ENCODE results near the gene CCDC12.

CCDC12 gene

GRCh38 chr3:46976326-46977190 lies at the start of gene CCDC12:
Gene CCDC12, minus strand, starts transcription at chr3:46976745. Its CDS starts 13 bp downstream, at chr3:46976732.
- peak; percentile 87 to 91 for DNase-seq

GRCh38 chr3:47024932-47025331 lies 48.4 kb upstream of the CCDC12 start:
- no peak for DNase-seq

GRCh38 chr3:47022641-47023071 lies 46.1 kb upstream of the CCDC12 start:
- DNase-seq: no peak

- DNase-seq: no peak
Measured at GRCh38 chr3:47020311-47020710, 43.8 kb upstream of the CCDC12 start.

- DNase-seq: no peak
Measured at GRCh38 chr3:47019201-47019600, 42.7 kb upstream of the CCDC12 start.

- no peak for DNase-seq
Measured at GRCh38 chr3:47018269-47018611, 41.7 kb upstream of the CCDC12 start.

GRCh38 chr3:47017504-47018268 lies 41.1 kb upstream of the CCDC12 start:
- DNase-seq: no peak

- DNase-seq: no peak
Measured at GRCh38 chr3:47016934-47017435, 40.4 kb upstream of the CCDC12 start.

- DNase-seq: no peak
Measured at GRCh38 chr3:47016086-47016933, 39.8 kb upstream of the CCDC12 start.

GRCh38 chr3:47015151-47015550 lies 38.6 kb upstream of the CCDC12 start:
- no peak for DNase-seq

- no peak for DNase-seq
Measured at GRCh38 chr3:47014036-47014435, 37.5 kb upstream of the CCDC12 start.

GRCh38 chr3:47013231-47013630 lies 36.7 kb upstream of the CCDC12 start:
- DNase-seq: no peak

GRCh38 chr3:47012342-47013230 lies 36.0 kb upstream of the CCDC12 start:
- DNase-seq: peak; percentile 31 to 66

- no peak for DNase-seq
Measured at GRCh38 chr3:47011371-47011770, 34.8 kb upstream of the CCDC12 start.

- no peak for DNase-seq
Measured at GRCh38 chr3:47010910-47011309, 34.4 kb upstream of the CCDC12 start.

GRCh38 chr3:47010111-47010712 lies 33.7 kb upstream of the CCDC12 start:
- DNase-seq: no peak

GRCh38 chr3:47009225-47010110 lies 32.9 kb upstream of the CCDC12 start:
- no peak for DNase-seq

GRCh38 chr3:47008851-47009224 lies 32.3 kb upstream of the CCDC12 start:
- DNase-seq: no peak

- no peak for DNase-seq
Measured at GRCh38 chr3:47008234-47008796, 31.8 kb upstream of the CCDC12 start.

All from NCI-H446 (cell line).